GM21717 (cell line): ENCODE measurements around the gene SDC3.

ENCODE experiments used
- ATAC-seq: cut with Tn5 transposase; IDR thresholded peaks from one replicate; pipeline ENCODE4 v1.9.1; 2021; ENCODE audit warnings: mild to moderate bottlenecking, moderate library complexity; ENCODE audit not compliant: unreplicated experiment

The SDC3 gene

DNA sequence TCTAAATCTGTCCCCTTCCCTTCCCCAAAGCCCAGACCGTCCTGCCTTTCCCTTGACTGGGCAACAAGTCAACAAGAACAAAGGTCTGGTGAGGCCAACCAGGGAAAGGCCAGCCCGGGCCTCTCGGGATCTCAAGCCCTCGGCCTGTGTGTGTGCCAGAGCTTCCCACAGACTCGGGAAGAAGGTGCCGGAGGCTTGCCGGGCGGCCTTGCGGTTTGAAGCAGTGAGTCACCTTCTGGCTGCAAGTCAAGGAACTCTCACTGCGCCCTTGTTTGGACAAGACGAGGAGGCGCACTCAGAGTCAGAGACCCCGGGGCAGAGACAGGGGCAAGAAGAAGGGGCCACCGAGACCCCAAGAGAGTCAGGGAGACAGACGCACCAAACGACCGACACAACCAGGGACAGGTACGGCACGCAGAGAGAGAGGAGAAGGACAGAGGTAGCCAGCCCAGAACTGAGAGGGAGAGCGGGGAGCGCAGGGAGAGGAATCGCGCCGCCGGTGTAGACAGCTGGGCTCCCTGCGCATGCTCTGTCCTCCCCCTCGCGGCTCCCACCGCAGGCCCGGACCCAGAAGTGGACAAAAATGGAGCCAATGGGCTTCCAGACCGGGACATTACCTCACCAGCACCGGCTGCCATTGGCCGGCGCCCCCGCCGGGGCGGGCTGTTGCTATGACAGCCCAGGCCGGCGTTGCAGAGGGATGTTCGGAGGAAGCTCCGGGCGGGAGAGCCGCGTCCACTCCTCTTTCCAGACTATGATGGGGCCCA lies 84.4 kb downstream of the SDC3 start:
- peak; percentile 88 for ATAC-seq

GRCh38 chr1:30823627-30823968 lies 85.0 kb downstream of the SDC3 start:
- ATAC-seq: no peak

DNA sequence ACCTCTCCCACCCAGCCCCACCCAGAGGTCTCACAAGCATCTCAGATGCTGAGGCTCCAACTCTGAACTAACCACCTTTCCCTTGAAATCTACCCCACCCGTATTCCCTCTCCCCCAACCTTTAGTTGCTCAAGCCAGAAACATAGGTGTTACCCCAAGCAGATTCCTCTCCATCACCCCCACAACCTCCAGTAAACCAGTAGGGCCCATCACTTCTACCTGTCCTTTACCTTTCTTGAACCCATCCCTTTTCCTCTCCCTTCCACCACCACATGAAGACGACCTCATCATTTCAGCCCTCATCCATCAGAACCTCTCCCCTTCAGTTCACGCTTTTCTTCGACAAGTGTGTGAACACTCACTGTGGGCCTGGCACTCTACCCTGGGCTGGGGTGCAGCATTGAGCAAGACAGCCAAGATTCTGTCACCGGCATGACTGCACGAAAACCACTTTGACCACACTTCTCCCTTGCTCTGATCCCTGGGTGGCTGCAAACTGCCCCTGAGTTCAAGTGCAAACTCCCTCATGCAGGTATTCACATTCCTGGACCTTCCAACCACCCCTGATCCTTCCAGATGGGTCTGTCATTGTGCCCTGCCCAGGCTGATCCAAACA lies 85.5 kb downstream of the SDC3 start:
- no peak for ATAC-seq

DNA sequence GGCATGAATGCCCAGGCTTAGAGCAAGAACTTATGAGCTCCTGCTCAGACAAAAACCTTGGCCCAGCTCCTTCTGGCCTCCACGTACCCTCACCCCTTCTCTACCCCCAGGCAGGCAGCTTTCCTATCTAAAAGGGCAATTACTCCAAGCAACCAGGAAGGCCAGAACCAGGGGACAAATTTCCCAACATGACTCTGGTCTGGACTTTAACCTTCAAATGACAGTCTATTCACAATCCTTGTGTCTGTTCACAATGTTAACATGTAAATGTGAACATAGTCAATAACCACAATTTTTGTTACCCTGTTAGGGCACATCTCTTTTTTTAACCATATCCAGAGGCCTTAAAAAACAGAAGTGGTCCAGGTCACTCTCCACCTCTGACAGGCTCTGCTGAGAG lies 86.6 kb downstream of the SDC3 start:
- no peak for ATAC-seq

DNA sequence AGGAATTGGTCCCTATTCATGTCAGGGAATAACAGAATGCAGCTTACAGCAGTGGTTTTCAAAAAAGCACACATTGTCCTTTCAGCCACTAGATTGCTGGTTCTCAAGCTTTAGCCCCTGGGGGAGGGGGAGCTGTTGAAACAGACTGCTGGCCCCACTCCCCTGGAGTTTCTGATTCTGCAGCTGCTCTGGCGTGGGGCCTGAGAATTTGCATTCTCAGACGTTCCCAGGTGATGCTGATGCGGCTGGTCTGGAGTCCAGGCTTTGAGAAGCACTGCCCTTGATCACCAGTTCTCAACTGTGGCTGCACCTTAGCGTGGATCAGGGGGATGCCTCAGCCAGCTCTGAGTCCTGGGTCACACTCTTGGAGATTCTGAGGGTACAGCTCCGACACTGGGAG lies 88.3 kb downstream of the SDC3 start:
- no peak for ATAC-seq
